Choroid plexus epithelial cell (primary cell): ENCODE results near the gene PALD1.
A peak's percentile ranks its signal among the peaks of the same experiment; 100 is the strongest.

Experiments
- DNase-seq: peaks from one replicate; pipeline ENCODE4 v3.0.0-alpha.2; 2010; ENCODE audit warnings: low read depth
- H3K4me3 ChIP-seq: 2 replicates; pipeline ENCODE4 v1.5.1; 2011; ENCODE audit warnings: low read depth, mild to moderate bottlenecking, control low read depth, low read length, moderate library complexity
- TF ChIP-seq, protein P1 (sequence below): conservative IDR thresholded peaks from 2 replicates; pipeline ENCODE4 v1.5.1; 2011; ENCODE audit warnings: low read depth, mild to moderate bottlenecking, control low read depth, inconsistent platforms, low read length, moderate library complexity

The PALD1 gene

DNA sequence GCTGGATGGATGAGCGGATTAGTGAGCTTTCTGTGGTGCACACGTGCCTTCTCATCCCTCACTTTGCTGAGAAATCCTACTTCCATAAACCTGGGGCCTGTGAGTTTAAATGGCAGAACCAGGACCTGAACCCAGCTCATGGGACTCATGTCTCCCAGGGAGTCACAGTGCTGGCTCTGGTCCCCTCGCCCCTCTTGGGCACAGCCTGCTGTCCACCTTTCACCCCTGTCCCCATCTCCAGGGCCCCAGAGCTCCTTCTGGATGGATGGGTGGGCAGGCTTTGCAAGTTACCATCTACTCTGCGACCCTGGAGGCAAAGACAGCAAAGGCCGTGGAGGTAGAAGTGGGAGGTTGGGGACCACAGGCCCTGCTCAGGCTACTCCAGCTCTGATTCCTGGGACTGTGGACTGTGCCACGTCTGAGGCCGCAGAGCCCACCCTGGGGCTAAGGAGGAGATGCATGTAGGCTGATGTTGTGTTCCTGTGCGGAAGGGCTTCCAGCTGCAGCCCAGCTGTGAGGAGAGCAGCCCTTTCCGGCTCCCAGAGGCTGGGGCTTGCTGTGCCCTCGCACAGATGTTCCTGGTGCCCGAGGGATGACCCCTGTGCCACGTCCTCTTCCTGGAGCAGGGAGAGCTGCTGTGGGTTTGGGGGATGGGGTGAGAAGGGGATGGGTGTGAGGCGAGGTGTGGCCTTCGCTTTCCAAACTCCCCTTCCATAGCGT, 83.6 kb downstream of the PALD1 start:
- no peak overlapping the region for H3K4me3 ChIP-seq
- no peak for DNase-seq
- TF ChIP-seq, protein P1, sequence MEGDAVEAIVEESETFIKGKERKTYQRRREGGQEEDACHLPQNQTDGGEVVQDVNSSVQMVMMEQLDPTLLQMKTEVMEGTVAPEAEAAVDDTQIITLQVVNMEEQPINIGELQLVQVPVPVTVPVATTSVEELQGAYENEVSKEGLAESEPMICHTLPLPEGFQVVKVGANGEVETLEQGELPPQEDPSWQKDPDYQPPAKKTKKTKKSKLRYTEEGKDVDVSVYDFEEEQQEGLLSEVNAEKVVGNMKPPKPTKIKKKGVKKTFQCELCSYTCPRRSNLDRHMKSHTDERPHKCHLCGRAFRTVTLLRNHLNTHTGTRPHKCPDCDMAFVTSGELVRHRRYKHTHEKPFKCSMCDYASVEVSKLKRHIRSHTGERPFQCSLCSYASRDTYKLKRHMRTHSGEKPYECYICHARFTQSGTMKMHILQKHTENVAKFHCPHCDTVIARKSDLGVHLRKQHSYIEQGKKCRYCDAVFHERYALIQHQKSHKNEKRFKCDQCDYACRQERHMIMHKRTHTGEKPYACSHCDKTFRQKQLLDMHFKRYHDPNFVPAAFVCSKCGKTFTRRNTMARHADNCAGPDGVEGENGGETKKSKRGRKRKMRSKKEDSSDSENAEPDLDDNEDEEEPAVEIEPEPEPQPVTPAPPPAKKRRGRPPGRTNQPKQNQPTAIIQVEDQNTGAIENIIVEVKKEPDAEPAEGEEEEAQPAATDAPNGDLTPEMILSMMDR, result no peak

DNA sequence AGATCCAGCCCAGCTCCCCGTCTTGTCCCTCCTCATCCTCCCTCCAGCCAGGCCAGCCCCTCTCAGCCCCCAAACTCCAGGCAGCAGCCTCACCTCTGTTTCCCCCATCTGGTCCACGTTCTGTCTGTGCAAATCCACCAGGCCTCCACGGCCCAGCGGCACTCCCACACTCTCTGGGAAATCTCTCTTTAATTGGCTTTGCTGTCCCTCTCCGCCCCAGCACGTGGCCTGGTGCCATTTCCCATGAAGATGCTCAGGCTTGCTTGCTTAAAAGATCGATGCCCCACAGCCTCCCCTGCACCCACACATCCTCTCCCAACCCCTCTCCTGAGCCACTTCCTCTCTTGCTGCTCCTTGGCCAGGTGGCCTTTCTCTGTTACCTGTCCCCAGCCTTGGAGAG, 84.7 kb downstream of the PALD1 start:
- no peak for DNase-seq
- H3K4me3 ChIP-seq, result no peak overlapping the region
- TF ChIP-seq, protein P1, result no peak

DNA sequence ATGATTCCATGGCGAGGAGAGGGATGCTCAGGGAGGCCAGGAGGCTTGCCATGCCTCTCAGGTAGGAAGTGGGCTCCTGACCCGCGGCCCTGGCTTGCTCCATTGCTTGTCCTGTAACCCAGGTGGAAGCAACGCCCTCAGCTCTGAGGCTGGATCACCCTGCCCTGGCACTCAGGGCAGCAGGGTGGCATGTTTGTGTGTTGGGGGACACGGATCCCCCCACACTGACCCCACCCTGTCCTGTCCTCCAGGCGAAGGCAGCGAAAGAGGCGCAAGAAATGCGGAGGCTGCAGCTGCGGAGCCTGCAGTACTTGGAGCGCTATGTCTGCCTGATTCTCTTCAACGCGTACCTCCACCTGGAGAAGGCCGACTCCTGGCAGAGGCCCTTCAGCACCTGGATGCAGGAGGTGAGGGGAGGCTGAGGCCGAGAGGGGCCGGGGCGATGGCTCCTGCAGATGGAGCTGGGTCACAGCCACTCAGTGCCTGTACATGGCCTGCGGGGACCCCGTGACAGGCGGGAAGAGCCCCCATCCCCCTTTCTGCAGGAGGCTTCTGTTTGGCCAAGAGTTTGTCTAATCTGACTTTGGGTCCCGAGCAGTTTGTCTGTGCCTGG, 85.7 kb downstream of the PALD1 start:
- DNase-seq, result no peak
- TF ChIP-seq, protein P1, result no peak

DNA sequence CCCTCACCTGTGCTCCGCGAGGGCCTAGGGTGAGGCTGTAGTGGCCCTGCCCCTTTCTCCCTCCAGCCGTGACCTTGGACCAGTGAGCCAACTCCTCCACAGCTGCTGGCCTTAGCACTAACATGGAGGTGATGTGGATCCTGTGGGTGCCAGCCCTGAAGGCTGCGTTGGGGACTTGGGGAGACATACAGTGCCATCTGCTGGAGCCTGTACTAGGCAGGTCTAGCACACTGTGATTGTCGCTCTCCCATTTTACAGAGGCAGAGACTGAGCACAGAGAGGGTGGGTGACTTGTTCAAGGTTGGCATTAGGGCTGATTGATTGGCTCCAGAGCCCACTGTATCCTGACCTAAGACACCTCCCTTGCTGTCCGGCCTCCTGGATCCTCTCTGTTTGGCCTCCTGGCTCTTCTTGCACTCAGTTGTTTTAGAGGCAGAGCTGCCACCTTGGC, 86.4 kb downstream of the PALD1 start:
- H3K4me3 ChIP-seq, result no peak overlapping the region
- TF ChIP-seq, protein P1, result peak; percentile 24
- no peak for DNase-seq

More for the DNA sequence above, 85.7 kb downstream of the PALD1 start:
- H3K4me3 ChIP-seq, result no peak overlapping the region

DNA sequence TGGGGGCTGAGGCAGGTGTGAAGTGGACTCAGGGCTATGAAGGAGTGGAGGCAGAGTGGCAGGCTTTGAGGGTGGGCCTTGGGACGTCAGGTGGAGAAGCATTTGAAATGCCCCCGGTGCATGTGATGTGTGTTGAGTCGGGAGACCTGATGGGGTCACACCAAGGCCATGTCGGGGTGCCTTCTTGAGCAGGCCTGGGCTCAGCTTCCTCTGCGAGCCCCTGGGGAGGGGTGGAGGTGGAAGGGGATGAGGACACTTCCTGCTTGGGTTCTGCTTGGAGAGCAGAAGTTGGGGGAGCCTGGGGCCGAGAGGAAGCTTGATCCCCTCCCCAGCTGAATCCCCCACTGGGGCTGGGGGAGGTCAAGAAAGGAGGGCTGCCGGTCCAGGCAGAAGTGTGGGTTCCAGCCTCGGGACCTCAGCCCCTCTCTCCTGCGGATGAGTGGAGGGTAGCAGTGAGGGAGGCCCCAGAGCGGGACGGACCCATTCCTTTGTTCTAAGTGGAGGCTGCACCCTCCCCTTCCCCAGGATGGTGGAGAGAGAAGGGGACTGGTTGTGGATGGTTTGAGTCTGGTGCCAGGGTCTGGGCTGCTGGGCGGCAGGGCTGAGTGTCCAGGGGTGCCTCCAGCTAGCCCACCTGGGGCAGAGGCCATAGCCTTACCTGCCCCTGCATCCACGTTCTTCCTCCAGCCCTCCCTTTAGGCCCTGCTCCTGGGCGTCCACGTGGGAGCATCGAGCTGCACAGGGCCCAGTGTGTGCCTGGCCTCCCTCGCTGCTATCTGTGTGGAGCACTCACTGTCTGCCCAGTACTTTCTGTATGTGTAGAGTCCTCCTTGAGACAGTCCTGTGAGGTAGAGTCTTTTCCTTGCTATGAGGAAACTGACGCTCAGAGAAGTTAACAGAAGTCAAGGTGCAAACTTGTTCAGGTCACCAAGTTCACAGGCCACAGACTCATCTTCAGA, 87.3 kb downstream of the PALD1 start:
- TF ChIP-seq, protein P1, result no peak
- no peak for DNase-seq
- H3K4me3 ChIP-seq, result no peak overlapping the region

DNA sequence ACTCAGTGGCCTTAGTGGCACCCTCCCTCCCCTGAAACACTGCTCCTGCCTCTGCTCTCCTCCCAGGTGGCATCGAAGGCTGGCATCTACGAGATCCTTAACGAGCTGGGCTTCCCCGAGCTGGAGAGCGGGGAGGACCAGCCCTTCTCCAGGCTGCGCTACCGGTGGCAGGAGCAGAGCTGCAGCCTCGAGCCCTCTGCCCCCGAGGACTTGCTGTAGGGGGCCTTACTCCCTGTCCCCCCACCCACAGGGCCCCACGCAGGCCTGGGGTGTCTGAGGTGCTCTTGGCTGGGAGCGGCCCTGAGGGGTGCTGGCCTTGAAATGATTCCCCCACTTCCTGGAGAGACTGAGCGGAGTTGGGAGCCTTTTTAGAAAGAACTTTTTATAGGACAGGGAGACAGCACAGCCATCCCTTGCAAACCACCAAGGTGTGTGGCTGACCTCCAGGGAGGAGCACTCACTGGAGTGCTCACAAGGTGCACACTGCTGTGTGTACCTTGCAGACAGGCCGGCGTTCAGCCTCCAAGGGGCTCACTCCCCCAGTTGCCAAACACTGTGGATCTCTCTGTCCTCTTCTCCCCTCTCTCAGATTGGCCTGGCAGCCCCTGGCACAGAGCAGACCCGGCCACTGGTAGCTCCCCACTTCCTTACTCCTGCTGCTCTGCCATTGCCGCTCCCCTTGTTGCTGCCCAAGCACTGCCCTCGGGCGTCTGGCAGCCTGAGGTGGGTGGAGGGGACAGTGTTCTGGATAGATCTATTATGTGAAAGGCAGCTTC, 88.1 kb downstream of the PALD1 start:
- H3K4me3 ChIP-seq, result no peak overlapping the region
- DNase-seq, result no peak
- TF ChIP-seq, protein P1, result no peak
